Chondrocyte (in vitro differentiated cells): ENCODE results near the gene KIF21A. TPM values are rescaled to one million over a fixed set of nuclear protein-coding genes. Genes with fewer than 3 reads are reported as not detected.

Source experiments
- DNase-seq: peaks from one replicate; pipeline ENCODE4 v3.0.0; 2021; ENCODE audit warnings: mixed read lengths, low spot score
- H3K27ac Mint-ChIP-seq: one replicate; pipeline ENCODE4 v1.8.0; 2021; ENCODE audit warnings: mild to moderate bottlenecking, moderate library complexity, mixed read lengths; ENCODE audit not compliant: unreplicated experiment
- H3K27me3 Mint-ChIP-seq: 2 replicates; pipeline ENCODE4 v1.8.0; 2021; ENCODE audit warnings: low read depth, mixed read lengths
- H3K36me3 Mint-ChIP-seq: 2 replicates; pipeline ENCODE4 v1.8.0; 2021; ENCODE audit warnings: low read depth, mixed read lengths
- H3K4me1 Mint-ChIP-seq: 2 replicates; pipeline ENCODE4 v1.8.0; 2021; ENCODE audit warnings: low read depth, mild to moderate bottlenecking, mixed read lengths
- H3K4me3 Mint-ChIP-seq: one replicate; pipeline ENCODE4 v1.8.0; 2021; ENCODE audit warnings: mild to moderate bottlenecking, moderate library complexity, mixed read lengths; ENCODE audit not compliant: unreplicated experiment
- H3K9me3 Mint-ChIP-seq: 2 replicates; pipeline ENCODE4 v1.8.0; 2021; ENCODE audit warnings: low read depth, mixed read lengths
- total RNA-seq: library from RNA; stranded (reverse); gene quantifications from 3 replicates; pipeline ENCODE4 v1.2.1, GENCODE V29; 2021
- TF ChIP-seq, protein P1 (sequence below): fragments of 200-600 bp; sonication (generic); IDR thresholded peaks from 2 replicates; pipeline ENCODE4 v1.5.0; 2021; ENCODE audit warnings: antibody characterized with exemption, mild to moderate bottlenecking, moderate library complexity

KIF21A gene
- total RNA-seq, 1 donor from 2014 or later = 9.4 TPM

DNA sequence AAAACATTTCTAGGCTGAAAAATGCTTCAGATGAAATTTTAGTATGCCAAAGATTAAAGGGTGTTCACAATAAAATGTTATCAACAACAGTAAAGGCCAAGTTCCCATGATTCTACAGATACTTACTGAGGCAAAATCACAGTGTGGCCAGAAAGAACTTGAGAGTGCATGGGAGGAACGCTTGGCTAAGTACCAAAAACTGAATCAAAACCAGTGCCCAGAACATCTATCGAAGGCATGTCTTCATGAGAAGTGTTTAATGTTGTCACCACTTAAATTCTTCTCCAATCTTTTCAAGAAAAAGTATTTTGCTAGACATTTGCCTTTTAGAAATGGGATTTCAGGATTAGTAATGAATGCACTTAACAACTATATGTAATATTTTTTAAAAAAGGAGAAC is 41.5 kb downstream of the KIF21A start:
- H3K4me1 Mint-ChIP-seq = peaks cover 17% of the 10 kb centered on the region
- H3K9me3 Mint-ChIP-seq = no peaks in the 10 kb centered on the region
- no peaks in the 10 kb centered on the region for H3K36me3 Mint-ChIP-seq
- no peak for DNase-seq
- no peak overlapping the region for H3K4me3 Mint-ChIP-seq
- no peaks in the 10 kb centered on the region for H3K27me3 Mint-ChIP-seq
- TF ChIP-seq, protein P1, sequence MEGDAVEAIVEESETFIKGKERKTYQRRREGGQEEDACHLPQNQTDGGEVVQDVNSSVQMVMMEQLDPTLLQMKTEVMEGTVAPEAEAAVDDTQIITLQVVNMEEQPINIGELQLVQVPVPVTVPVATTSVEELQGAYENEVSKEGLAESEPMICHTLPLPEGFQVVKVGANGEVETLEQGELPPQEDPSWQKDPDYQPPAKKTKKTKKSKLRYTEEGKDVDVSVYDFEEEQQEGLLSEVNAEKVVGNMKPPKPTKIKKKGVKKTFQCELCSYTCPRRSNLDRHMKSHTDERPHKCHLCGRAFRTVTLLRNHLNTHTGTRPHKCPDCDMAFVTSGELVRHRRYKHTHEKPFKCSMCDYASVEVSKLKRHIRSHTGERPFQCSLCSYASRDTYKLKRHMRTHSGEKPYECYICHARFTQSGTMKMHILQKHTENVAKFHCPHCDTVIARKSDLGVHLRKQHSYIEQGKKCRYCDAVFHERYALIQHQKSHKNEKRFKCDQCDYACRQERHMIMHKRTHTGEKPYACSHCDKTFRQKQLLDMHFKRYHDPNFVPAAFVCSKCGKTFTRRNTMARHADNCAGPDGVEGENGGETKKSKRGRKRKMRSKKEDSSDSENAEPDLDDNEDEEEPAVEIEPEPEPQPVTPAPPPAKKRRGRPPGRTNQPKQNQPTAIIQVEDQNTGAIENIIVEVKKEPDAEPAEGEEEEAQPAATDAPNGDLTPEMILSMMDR = no peak
- no peak overlapping the region for H3K27ac Mint-ChIP-seq

DNA sequence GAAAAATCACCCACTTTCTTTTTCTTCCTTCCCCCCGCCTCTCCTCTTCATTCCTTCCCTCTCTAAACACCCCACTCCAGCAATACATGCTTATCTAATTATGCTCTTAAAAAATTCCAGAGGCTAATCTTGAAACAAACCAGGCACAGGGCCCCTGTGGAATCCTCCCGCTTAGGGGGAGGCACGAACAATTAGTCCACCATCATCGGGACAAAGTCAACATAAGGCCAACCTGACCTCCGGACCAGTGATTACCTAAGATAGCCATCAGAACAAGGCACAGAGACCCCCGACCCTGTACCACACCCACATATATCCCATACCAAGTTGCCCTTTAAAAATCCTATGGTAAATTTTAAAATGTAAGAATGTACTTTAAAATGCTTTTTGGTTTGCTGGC is 47.1 kb downstream of the KIF21A start:
- H3K9me3 Mint-ChIP-seq = peaks cover 2% of the 10 kb centered on the region
- no peak overlapping the region for H3K27ac Mint-ChIP-seq
- no peak for DNase-seq
- TF ChIP-seq, protein P1 = no peak
- H3K27me3 Mint-ChIP-seq = no peaks in the 10 kb centered on the region
- H3K36me3 Mint-ChIP-seq = no peaks in the 10 kb centered on the region
- peaks cover under 1% of the 10 kb centered on the region for H3K4me1 Mint-ChIP-seq
- H3K4me3 Mint-ChIP-seq = no peak overlapping the region

DNA sequence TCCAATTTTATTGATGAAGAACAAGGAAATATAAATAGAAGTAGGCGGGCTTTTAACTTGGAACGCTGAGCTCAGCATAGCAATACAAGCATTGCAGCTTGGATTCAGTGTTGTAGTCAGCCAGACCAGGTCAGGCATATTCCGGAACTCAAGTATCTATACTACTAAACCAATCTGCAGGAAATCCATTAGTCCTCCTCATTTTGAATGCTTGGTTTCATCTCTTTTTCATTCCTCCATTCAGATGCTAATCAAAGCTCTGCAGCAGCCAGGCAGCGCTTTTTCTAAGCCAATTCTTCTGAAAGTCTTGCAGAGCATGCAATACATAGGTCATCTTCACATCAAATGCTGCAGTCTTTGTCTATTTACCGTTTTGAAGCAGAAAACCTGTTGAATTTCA is 49.0 kb downstream of the KIF21A start:
- TF ChIP-seq, protein P1 = no peak
- H3K27ac Mint-ChIP-seq = no peak overlapping the region
- no peak for DNase-seq
- H3K9me3 Mint-ChIP-seq = peaks cover 2% of the 10 kb centered on the region
- no peaks in the 10 kb centered on the region for H3K27me3 Mint-ChIP-seq
- H3K4me1 Mint-ChIP-seq = no peaks in the 10 kb centered on the region
- H3K36me3 Mint-ChIP-seq = no peaks in the 10 kb centered on the region
- no peak overlapping the region for H3K4me3 Mint-ChIP-seq

DNA sequence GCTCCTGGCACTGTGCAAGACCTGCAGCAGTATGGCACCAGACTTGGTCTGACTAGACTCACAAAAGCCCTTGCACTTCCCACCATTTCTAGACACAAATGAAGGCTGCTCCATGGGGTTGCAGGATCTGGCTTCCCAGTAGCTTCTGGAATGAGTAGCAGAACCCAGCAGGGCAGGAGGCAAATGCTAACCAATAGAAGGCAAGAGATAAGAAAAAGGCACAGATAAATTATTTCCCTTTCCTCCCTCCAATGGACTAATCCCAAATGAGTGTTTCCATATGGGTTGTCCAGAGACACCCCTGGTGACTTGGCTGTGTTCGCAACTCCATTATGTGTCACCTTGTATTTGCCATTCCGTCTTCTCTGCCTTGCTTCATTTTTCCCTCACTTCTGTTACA is 49.7 kb downstream of the KIF21A start:
- Mint-ChIP-seq H3K36me3 (no peaks in the 10 kb centered on the region), H3K27me3 (no peaks in the 10 kb centered on the region), H3K4me1 (no peaks in the 10 kb centered on the region), H3K9me3 (peaks cover 2% of the 10 kb centered on the region), H3K4me3 (no peak overlapping the region), H3K27ac (no peak overlapping the region)
- TF ChIP-seq, protein P1 = no peak
- no peak for DNase-seq

DNA sequence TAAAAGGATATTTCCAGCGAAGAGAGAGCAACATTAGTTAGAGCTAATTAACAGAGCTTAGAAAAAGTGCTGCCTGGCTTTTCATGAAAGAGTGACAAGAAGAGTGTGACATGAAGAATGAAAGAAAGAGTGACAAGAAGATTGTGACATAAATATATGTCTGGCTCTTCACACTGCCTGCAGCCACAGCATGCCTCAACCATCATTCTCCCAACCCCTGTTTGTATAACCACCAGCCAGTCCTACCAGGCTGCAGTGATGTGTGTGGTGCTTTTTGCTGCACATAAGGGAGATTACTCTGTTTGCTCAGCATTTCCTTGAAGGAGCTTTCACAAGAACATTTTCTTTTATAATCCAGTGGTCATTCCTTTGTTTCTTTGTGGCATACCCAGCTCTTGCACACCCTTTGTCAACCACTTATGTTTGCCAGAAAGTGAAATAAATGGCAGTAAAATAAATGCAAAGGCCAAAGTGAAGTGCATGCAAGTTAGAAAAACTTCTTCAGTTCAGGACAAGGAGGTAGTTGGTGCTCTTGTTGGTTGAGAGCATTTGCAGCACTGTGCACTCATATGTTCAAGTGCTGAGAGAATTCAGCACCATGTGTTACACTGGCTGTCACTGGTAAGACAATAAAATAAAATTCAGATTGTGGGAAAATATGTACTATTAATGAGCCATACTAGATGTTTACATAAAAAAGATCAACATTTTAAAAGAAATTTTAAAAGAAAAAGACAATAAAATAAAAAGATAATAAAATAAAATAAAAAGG is 50.6 kb downstream of the KIF21A start:
- Mint-ChIP-seq H3K4me1 (no peaks in the 10 kb centered on the region), H3K27ac (no peak overlapping the region)
- TF ChIP-seq, protein P1 = no peak

More for the DNA sequence above, 50.6 kb downstream of the KIF21A start:
- H3K4me3 Mint-ChIP-seq = no peak overlapping the region
- H3K36me3 Mint-ChIP-seq = no peaks in the 10 kb centered on the region
- H3K9me3 Mint-ChIP-seq = peaks cover 2% of the 10 kb centered on the region
- H3K27me3 Mint-ChIP-seq = no peaks in the 10 kb centered on the region
- DNase-seq = no peak
